Neural cell (in vitro differentiated cells): Measurements from ENCODE around the gene TMUB1.

ENCODE experiments used
- EP300 ChIP-seq: fragments of 450-650 bp; conservative IDR thresholded peaks from 2 replicates; pipeline ENCODE4 v1.6.1; 2014; ENCODE audit warnings: antibody characterized with exemption, mild to moderate bottlenecking, moderate library complexity; ENCODE audit not compliant: poor library complexity, severe bottlenecking
- EZH2 ChIP-seq: fragments of 200-600, 300-800 bp; shearing (Covaris generic), sonication (generic); IDR thresholded peaks from 2 replicates; pipeline ENCODE4 v1.6.1; 2014; ENCODE audit warnings: antibody characterized with exemption, low read length, borderline replicate concordance, mild to moderate bottlenecking; ENCODE audit not compliant: insufficient read depth, poor library complexity, severe bottlenecking
- POLR2AphosphoS5 ChIP-seq: IDR thresholded peaks from 2 replicates; pipeline ENCODE4 v1.6.1; 2012
- RAD21 ChIP-seq: fragments of 450-650 bp; conservative IDR thresholded peaks from 2 replicates; pipeline ENCODE4 v1.6.1; 2014; ENCODE audit warnings: antibody characterized with exemption, mild to moderate bottlenecking, moderate library complexity
- SMC3 ChIP-seq: fragments of 450-650 bp; conservative IDR thresholded peaks from 2 replicates; pipeline ENCODE4 v1.6.1; 2014; ENCODE audit warnings: antibody characterized with exemption, mild to moderate bottlenecking, moderate library complexity; ENCODE audit not compliant: poor library complexity
- TF ChIP-seq, protein P1 (sequence below): fragments of 450-650 bp; IDR thresholded peaks from 2 replicates; pipeline ENCODE4 v1.5.1; 2014; ENCODE audit warnings: antibody characterized with exemption, mild to moderate bottlenecking, moderate library complexity; ENCODE audit not compliant: poor library complexity, severe bottlenecking
- TF ChIP-seq, protein P2 (sequence below): IDR thresholded peaks from 2 replicates; pipeline ENCODE4 v1.6.1; 2012; ENCODE audit warnings: borderline replicate concordance

DNA sequence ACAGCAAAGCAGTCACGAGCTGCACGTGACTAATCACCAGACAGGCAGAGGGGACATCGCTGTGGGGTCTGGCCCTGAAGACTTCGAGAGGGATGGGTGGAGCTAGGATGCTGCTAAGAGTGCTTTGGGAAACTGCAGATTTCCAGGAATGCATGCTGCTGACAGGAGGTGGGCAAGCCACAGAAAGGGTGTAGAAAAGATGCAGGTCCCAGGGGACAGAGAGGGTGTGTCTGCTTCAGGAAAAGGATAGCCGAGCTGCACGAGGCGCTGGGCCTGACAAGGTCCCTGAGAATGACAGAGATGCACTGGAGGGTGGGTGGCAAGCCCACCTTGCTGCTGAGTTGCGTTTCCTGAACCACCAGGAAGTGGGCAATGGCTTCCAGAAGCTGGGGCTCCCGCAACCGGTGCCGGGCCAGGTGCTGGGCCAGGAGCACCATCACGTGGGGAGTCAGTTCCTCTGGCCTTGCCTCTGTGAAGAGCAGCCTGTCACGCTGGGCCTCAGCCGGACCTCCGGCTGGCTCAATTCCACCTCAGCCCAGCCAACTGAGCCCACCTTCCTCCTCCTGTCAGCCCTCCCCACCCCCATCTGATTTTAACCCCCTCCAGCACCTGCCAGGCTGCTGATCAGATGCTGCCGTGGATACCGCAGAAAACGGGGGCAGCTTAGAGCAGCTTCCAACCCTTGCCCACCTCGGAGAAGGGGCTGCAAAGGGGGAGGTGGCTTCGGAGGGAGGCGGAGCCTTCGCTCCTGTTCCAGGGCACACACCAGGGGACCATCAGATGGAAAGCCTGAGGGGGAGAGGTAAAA lies 4.9 kb downstream of the TMUB1 start:
- TF ChIP-seq SMC3 (no peak), EZH2 (no peak), POLR2AphosphoS5 (no peak), EP300 (no peak), RAD21 (no peak)
- TF ChIP-seq, protein P1, sequence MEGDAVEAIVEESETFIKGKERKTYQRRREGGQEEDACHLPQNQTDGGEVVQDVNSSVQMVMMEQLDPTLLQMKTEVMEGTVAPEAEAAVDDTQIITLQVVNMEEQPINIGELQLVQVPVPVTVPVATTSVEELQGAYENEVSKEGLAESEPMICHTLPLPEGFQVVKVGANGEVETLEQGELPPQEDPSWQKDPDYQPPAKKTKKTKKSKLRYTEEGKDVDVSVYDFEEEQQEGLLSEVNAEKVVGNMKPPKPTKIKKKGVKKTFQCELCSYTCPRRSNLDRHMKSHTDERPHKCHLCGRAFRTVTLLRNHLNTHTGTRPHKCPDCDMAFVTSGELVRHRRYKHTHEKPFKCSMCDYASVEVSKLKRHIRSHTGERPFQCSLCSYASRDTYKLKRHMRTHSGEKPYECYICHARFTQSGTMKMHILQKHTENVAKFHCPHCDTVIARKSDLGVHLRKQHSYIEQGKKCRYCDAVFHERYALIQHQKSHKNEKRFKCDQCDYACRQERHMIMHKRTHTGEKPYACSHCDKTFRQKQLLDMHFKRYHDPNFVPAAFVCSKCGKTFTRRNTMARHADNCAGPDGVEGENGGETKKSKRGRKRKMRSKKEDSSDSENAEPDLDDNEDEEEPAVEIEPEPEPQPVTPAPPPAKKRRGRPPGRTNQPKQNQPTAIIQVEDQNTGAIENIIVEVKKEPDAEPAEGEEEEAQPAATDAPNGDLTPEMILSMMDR = no peak
- TF ChIP-seq, protein P2, sequence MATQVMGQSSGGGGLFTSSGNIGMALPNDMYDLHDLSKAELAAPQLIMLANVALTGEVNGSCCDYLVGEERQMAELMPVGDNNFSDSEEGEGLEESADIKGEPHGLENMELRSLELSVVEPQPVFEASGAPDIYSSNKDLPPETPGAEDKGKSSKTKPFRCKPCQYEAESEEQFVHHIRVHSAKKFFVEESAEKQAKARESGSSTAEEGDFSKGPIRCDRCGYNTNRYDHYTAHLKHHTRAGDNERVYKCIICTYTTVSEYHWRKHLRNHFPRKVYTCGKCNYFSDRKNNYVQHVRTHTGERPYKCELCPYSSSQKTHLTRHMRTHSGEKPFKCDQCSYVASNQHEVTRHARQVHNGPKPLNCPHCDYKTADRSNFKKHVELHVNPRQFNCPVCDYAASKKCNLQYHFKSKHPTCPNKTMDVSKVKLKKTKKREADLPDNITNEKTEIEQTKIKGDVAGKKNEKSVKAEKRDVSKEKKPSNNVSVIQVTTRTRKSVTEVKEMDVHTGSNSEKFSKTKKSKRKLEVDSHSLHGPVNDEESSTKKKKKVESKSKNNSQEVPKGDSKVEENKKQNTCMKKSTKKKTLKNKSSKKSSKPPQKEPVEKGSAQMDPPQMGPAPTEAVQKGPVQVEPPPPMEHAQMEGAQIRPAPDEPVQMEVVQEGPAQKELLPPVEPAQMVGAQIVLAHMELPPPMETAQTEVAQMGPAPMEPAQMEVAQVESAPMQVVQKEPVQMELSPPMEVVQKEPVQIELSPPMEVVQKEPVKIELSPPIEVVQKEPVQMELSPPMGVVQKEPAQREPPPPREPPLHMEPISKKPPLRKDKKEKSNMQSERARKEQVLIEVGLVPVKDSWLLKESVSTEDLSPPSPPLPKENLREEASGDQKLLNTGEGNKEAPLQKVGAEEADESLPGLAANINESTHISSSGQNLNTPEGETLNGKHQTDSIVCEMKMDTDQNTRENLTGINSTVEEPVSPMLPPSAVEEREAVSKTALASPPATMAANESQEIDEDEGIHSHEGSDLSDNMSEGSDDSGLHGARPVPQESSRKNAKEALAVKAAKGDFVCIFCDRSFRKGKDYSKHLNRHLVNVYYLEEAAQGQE = no peak
